HG03159 (cell line): ENCODE data around the gene IKZF1.
A peak's percentile ranks its signal among the peaks of the same experiment; 100 is the strongest.

ENCODE experiments used
- ATAC-seq: cut with Tn5 transposase; IDR thresholded peaks from one replicate; pipeline ENCODE4 v1.9.1; 2021; ENCODE audit warnings: mild to moderate bottlenecking, moderate library complexity; ENCODE audit not compliant: unreplicated experiment

IKZF1 gene

GRCh38 chr7:50404392-50404791, 99.9 kb downstream of the IKZF1 start:
- no peak for ATAC-seq

- no peak for ATAC-seq
Measured at GRCh38 chr7:50405221-50405620, 100.7 kb downstream of the IKZF1 start.

- no peak for ATAC-seq
Measured at GRCh38 chr7:50406935-50407334, 102.4 kb downstream of the IKZF1 start.

- peak; percentile 51 for ATAC-seq
Measured at GRCh38 chr7:50409856-50410745, 105.6 kb downstream of the IKZF1 start.

- ATAC-seq = no peak
Measured at GRCh38 chr7:50411332-50411731, 106.8 kb downstream of the IKZF1 start.

GRCh38 chr7:50412973-50413372, 108.5 kb downstream of the IKZF1 start:
- ATAC-seq = no peak

GRCh38 chr7:50413561-50413960, 109.0 kb downstream of the IKZF1 start:
- ATAC-seq = no peak

- ATAC-seq = no peak
Measured at GRCh38 chr7:50415844-50416364, 111.4 kb downstream of the IKZF1 start.

- ATAC-seq = peak; percentile 83
Measured at GRCh38 chr7:50416527-50417182, 112.1 kb downstream of the IKZF1 start.

GRCh38 chr7:50418086-50418515, 113.6 kb downstream of the IKZF1 start:
- peak; percentile 78 for ATAC-seq

- no peak for ATAC-seq
Measured at GRCh38 chr7:50418526-50419290, 114.2 kb downstream of the IKZF1 start.

- no peak for ATAC-seq
Measured at GRCh38 chr7:50421043-50421442, 116.5 kb downstream of the IKZF1 start.

- ATAC-seq = no peak
Measured at GRCh38 chr7:50422858-50423257, 118.3 kb downstream of the IKZF1 start.

GRCh38 chr7:50423860-50424259, 119.3 kb downstream of the IKZF1 start:
- no peak for ATAC-seq

GRCh38 chr7:50425318-50425717, 120.8 kb downstream of the IKZF1 start:
- no peak for ATAC-seq

- no peak for ATAC-seq
Measured at GRCh38 chr7:50426280-50427045, 121.9 kb downstream of the IKZF1 start.

- ATAC-seq = no peak
Measured at GRCh38 chr7:50427518-50427917, 123.0 kb downstream of the IKZF1 start.

- ATAC-seq = no peak
Measured at GRCh38 chr7:50428911-50429310, 124.4 kb downstream of the IKZF1 start.

GRCh38 chr7:50431316-50431715, 126.8 kb downstream of the IKZF1 start:
- ATAC-seq = no peak

GRCh38 chr7:50431722-50432305, 127.3 kb downstream of the IKZF1 start:
- ATAC-seq = no peak
